Mucosa of descending colon (tissue), 3 donors: ENCODE data around the gene MFGE8. TPM values are rescaled to one million over a fixed set of nuclear protein-coding genes. Genes with fewer than 3 reads are reported as not detected.
A peak's percentile ranks its signal among the peaks of the same experiment; 100 is the strongest.

ENCODE experiments used
- ATAC-seq: fragments of 200-7000 bp; cut with Tn5 transposase; one replicate; pipeline ENCODE4 v1.9.1; 2020; ENCODE audit warnings: mild to moderate bottlenecking, moderate library complexity
- DNase-seq, 3 donors: peaks; one replicate each; pipeline ENCODE4 v3.0.0-alpha.2; 2020
- H3K36me3 ChIP-seq: fragments of 200-600 bp; one replicate; pipeline ENCODE4 v1.8.0; 2021; ENCODE audit warnings: low read depth, mild to moderate bottlenecking
- H3K4me1 ChIP-seq: fragments of 200-600 bp; one replicate; pipeline ENCODE4 v1.8.0; 2021; ENCODE audit warnings: low read depth, mild to moderate bottlenecking
- H3K4me3 ChIP-seq: fragments of 200-600 bp; one replicate; pipeline ENCODE4 v1.8.0; 2021; ENCODE audit warnings: mild to moderate bottlenecking
- H3K9me3 ChIP-seq: fragments of 200-600 bp; one replicate; pipeline ENCODE4 v1.8.0; 2021; ENCODE audit warnings: mild to moderate bottlenecking
- CTCF ChIP-seq: fragments of 200-600 bp; IDR thresholded peaks from one replicate; pipeline ENCODE4 v1.8.0; 2022; ENCODE audit warnings: antibody characterized with exemption, mild to moderate bottlenecking
- intact Hi-C, 2 donors: fragments of 100-400 bp; cut with DNase I in 1 of 2; cut with micrococcal nuclease in 1 of 2; formaldehyde crosslinking; loops; one replicate each; pipeline versions ENCODE4 v1.11.0 to v1.11.1; 2022; cut with DNase I, micrococcal nuclease
- total RNA-seq, 3 donors: library from RNA; stranded (reverse); fragmentation: NEBNext Ultra II Directional in 2 of 3; extraction: Animal tissue kit (Norgen Biotek cat#: 25700) in 2 of 3; gene quantifications; one replicate each; pipeline versions ENCODE4 v1.2.1 to v1.2.4, GENCODE V29; 2021 to 2023
- donor health status: DM: no; HTN: no; CAD: no; lungs with moderate emphysema.
- donor health status: DM: no; HTN: no; CAD: no.
- donor health status: DM: no; HTN: yes; CAD: no.

The MFGE8 gene
- total RNA-seq, 3 donors from 2014 or later: 24.2 to 102 (median 66.7) TPM

- no peak overlapping the region for H3K4me3 ChIP-seq
- no peaks in the 10 kb centered on the region for H3K4me1 ChIP-seq
- TF ChIP-seq CTCF: no peak
- H3K36me3 ChIP-seq: no peaks in the 10 kb centered on the region
- intact Hi-C loops: no loop called here
- DNase-seq: no peak
- no peak for ATAC-seq
- no peaks in the 10 kb centered on the region for H3K9me3 ChIP-seq
Measured at GRCh38 chr15:88887068-88887580, 26.1 kb downstream of the MFGE8 start.

- Histone ChIP-seq H3K4me1 (no peaks in the 10 kb centered on the region), H3K36me3 (no peaks in the 10 kb centered on the region), H3K9me3 (no peaks in the 10 kb centered on the region), H3K4me3 (no peak overlapping the region)
- ATAC-seq (no peak), DNase-seq (no peak)
- no peak for TF ChIP-seq CTCF
- intact Hi-C loops: no loop called here
Measured at GRCh38 chr15:88882785-88883184, 30.4 kb downstream of the MFGE8 start.

- no peak for TF ChIP-seq CTCF
- DNase-seq (no peak), ATAC-seq (no peak)
- H3K9me3 ChIP-seq: no peaks in the 10 kb centered on the region
- H3K36me3 ChIP-seq: no peaks in the 10 kb centered on the region
- intact Hi-C loops: no loop called here
- no peak overlapping the region for H3K4me3 ChIP-seq
- no peaks in the 10 kb centered on the region for H3K4me1 ChIP-seq
Measured at GRCh38 chr15:88881775-88882174, 31.4 kb downstream of the MFGE8 start.

GRCh38 chr15:88880944-88881740, 32.0 kb downstream of the MFGE8 start:
- TF ChIP-seq CTCF: no peak
- intact Hi-C loops: no loop called here
- no peak overlapping the region for H3K4me3 ChIP-seq

GRCh38 chr15:88878720-88879184, 34.4 kb downstream of the MFGE8 start:
- intact Hi-C loops: no loop called here

More at GRCh38 chr15:88880944-88881740, 32.0 kb downstream of the MFGE8 start:
- H3K9me3 ChIP-seq: no peaks in the 10 kb centered on the region
- H3K36me3 ChIP-seq: no peaks in the 10 kb centered on the region
- DNase-seq (no peak), ATAC-seq (no peak)
- no peaks in the 10 kb centered on the region for H3K4me1 ChIP-seq

More at GRCh38 chr15:88878720-88879184, 34.4 kb downstream of the MFGE8 start:
- ATAC-seq (peak; percentile 72), DNase-seq (peak in 2 of 3 donors; percentile 44 to 60)
- no peaks in the 10 kb centered on the region for H3K36me3 ChIP-seq
- TF ChIP-seq CTCF: peak; percentile 32
- H3K4me1 ChIP-seq: no peaks in the 10 kb centered on the region
- H3K9me3 ChIP-seq: no peaks in the 10 kb centered on the region
- no peak overlapping the region for H3K4me3 ChIP-seq
